Activated T-helper 17 cell treated with anti-CD3 and anti-CD28 coated beads, Interleukin-2, amount 50 U/mL, for 72 hours (primary cell): Measurements from ENCODE around the gene BEND7. TPM values are rescaled to one million over a fixed set of nuclear protein-coding genes. Genes with fewer than 3 reads are reported as not detected.

Source experiments
- total RNA-seq, 2 donors: library from RNA; stranded (reverse); gene quantifications; one replicate each; pipeline ENCODE4 v1.2.3, GENCODE V29; 2022

BEND7 gene
- total RNA-seq, 2 donors from 2014 or later, result not detected

Other genes starting within 250 kb of the BEND7 start
- 1 to 10 TPM; 8.2 to 9.2 TPM for gene PHYH, start 228.9 kb downstream of the BEND7 start, total RNA-seq
- 10 to 100 TPM; 40.4 to 73.7 TPM for gene SEPHS1, start 180.7 kb downstream of the BEND7 start, total RNA-seq
- 10 to 100 TPM; 18.5 to 22.5 TPM for gene PRPF18, start 58.0 kb upstream of the BEND7 start, total RNA-seq